Measurements from ENCODE around the gene TENM4. TPM values are rescaled to one million over a fixed set of nuclear protein-coding genes. Genes with fewer than 3 reads are reported as not detected.
A peak's percentile ranks its signal among the peaks of the same experiment; 100 is the strongest.

TENM4 gene
- total RNA-seq, 1 donor from 2014 or later, result 11.9 TPM

DNA sequence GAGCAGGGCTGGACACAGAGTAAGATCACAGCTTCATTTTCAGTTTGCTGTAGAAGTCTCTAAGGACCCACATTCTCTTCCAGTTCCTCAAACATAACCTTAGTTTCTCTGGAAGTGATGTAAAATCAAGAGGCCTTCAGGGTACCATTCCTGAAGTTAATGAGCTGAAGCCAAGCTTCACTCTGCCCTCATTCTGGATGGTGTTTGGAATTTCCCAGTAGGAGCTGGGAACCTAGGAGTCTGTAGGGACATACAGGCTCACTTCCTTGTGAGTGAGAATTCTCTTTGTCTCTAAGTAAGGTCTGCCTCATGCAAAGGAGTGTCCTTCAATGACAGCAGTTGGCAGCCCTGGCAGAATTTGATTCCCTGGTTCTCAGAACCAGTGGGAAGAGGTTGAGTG is 723.8 kb downstream of the TENM4 start:
- no peaks in the 10 kb centered on the region for H3K9me3 ChIP-seq
- H3K36me3 ChIP-seq, result no peaks in the 10 kb centered on the region
- intact Hi-C loops (cut with DNase I), result no loop called here
- H3K4me1 ChIP-seq, result no peaks in the 10 kb centered on the region
- H3K27me3 ChIP-seq, result no peaks in the 10 kb centered on the region
- H3K4me3 ChIP-seq, result no peak overlapping the region
- TF ChIP-seq CTCF (IDR thresholded peaks at IDR 0.05), result no peak
- no peak for DNase-seq (ENCODE audit: low spot score in 2 of 2)
- no peak overlapping the region for H3K27ac ChIP-seq

GRCh38 chr11:78715639-78716311 is 725.1 kb downstream of the TENM4 start:
- peak; percentile 14 to 79 for DNase-seq (ENCODE audit: low spot score in 2 of 2)
- H3K4me1 ChIP-seq, result no peaks in the 10 kb centered on the region
- intact Hi-C loops (cut with DNase I), result loop anchor here (1.0 kb wide), 1 partner anchor 70 kb away; no protein-coding TSS in a partner anchor

DNA sequence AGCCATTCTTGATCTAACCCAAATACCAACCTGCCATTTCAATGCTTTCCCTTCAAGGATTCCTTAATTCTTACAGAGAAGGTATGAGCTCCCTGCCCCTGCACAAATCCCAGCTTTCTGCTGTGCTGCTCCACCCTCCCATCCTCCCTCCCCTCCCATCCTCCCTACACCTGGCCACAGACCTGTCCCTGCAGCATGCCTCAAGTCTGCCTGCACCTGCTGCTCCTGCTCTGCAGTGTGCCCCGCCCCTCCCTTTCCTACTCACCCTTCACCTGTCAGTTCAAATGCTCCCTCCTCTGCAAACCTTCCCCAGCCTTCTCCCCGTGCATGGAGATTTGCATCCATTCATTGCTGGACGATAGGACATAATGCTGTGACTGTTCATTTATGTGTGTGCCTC is 726.3 kb downstream of the TENM4 start:
- H3K4me3 ChIP-seq, result no peak overlapping the region
- no peaks in the 10 kb centered on the region for H3K4me1 ChIP-seq
- no peaks in the 10 kb centered on the region for H3K27me3 ChIP-seq
- DNase-seq (ENCODE audit: low spot score in 2 of 2), result no peak
- no peaks in the 10 kb centered on the region for H3K9me3 ChIP-seq
- intact Hi-C loops (cut with DNase I), result no loop called here
- H3K27ac ChIP-seq, result no peak overlapping the region
- no peak for TF ChIP-seq CTCF (IDR thresholded peaks at IDR 0.05)
- H3K36me3 ChIP-seq, result no peaks in the 10 kb centered on the region

More at GRCh38 chr11:78715639-78716311, 725.1 kb downstream of the TENM4 start:
- Histone ChIP-seq H3K9me3 (no peaks in the 10 kb centered on the region), H3K27me3 (no peaks in the 10 kb centered on the region), H3K27ac (no peak overlapping the region), H3K36me3 (no peaks in the 10 kb centered on the region), H3K4me3 (no peak overlapping the region)
- TF ChIP-seq CTCF (IDR thresholded peaks at IDR 0.05), result peak; percentile 64 to 87 (median 68)

DNA sequence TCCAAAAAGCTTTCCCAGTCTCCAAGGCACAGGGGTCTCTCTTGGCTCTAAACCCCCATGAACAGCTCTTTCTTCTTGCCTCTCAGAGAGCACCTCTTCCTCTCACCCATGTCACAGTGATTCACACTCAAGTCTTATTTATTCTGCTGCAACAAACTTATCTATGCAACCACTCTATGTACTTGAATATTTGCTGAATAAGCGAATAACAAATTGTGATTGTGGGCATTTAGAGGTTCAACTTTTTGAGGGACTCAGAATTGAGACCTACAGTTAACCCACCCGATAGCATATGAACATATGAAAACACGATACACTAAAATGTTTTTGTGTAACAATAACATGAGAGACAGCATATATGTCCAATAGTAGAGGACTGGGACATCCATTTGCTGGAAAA is 729.1 kb downstream of the TENM4 start:
- H3K36me3 ChIP-seq, result peaks cover 0 to 5% of the 10 kb centered on the region in 2 donors
- H3K9me3 ChIP-seq, result no peaks in the 10 kb centered on the region
- no peak for TF ChIP-seq CTCF (IDR thresholded peaks at IDR 0.05)
- H3K27ac ChIP-seq, result no peak overlapping the region
- no peaks in the 10 kb centered on the region for H3K27me3 ChIP-seq
- H3K4me3 ChIP-seq, result no peak overlapping the region
- no peak for DNase-seq (ENCODE audit: low spot score in 2 of 2)
- no peaks in the 10 kb centered on the region for H3K4me1 ChIP-seq
- intact Hi-C loops (cut with DNase I), result no loop called here

- no peaks in the 10 kb centered on the region for H3K9me3 ChIP-seq
- intact Hi-C loops (cut with DNase I), result no loop called here
- no peaks in the 10 kb centered on the region for H3K27me3 ChIP-seq
- TF ChIP-seq CTCF (IDR thresholded peaks at IDR 0.05), result no peak
- H3K27ac ChIP-seq, result no peak overlapping the region
- H3K4me1 ChIP-seq, result no peaks in the 10 kb centered on the region
- H3K4me3 ChIP-seq, result no peak overlapping the region
- peaks cover 0 to 5% of the 10 kb centered on the region in 2 donors for H3K36me3 ChIP-seq
- no peak for DNase-seq (ENCODE audit: low spot score in 2 of 2)
These were observed 730.4 kb downstream of the TENM4 start for GRCh38 chr11:78710417-78710816.
